ENCODE results near the gene NRXN3.

NRXN3 gene

DNA sequence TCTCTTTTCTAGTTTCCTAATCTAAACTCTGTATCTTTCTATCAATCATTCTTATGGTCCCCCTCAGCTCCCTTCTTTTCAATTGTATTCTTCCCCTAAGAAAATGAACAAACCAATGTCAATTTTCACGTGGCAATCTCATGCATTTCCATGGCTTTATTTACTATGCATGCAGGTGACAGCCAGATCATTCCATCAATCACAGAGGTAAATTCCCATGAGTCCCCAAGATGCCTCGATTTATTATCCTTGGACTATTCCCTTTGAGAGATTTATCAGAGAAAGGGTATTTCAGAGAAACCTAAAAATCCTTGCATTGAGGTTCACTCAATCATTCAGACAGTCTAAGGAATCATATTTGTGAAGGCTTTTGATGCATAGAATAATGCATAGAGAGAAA lies 1739.9 kb downstream of the NRXN3 start:
- TF ChIP-seq, protein P1, sequence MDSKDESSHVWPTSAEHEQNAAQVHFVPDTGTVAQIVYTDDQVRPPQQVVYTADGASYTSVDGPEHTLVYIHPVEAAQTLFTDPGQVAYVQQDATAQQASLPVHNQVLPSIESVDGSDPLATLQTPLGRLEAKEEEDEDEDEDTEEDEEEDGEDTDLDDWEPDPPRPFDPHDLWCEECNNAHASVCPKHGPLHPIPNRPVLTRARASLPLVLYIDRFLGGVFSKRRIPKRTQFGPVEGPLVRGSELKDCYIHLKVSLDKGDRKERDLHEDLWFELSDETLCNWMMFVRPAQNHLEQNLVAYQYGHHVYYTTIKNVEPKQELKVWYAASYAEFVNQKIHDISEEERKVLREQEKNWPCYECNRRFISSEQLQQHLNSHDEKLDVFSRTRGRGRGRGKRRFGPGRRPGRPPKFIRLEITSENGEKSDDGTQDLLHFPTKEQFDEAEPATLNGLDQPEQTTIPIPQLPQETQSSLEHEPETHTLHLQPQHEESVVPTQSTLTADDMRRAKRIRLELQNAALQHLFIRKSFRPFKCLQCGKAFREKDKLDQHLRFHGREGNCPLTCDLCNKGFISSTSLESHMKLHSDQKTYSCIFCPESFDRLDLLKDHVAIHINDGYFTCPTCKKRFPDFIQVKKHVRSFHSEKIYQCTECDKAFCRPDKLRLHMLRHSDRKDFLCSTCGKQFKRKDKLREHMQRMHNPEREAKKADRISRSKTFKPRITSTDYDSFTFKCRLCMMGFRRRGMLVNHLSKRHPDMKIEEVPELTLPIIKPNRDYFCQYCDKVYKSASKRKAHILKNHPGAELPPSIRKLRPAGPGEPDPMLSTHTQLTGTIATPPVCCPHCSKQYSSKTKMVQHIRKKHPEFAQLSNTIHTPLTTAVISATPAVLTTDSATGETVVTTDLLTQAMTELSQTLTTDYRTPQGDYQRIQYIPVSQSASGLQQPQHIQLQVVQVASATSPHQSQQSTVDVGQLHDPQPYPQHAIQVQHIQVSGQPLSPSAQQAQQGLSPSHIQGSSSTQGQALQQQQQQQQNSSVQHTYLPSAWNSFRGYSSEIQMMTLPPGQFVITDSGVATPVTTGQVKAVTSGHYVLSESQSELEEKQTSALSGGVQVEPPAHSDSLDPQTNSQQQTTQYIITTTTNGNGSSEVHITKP (tag by site-specific recombination; IDR thresholded peaks at IDR 0.05), result no peak
- no peak for TF ChIP-seq ZNF792 (tag by site-specific recombination; IDR thresholded peaks at IDR 0.05)
- TF ChIP-seq, protein P2, sequence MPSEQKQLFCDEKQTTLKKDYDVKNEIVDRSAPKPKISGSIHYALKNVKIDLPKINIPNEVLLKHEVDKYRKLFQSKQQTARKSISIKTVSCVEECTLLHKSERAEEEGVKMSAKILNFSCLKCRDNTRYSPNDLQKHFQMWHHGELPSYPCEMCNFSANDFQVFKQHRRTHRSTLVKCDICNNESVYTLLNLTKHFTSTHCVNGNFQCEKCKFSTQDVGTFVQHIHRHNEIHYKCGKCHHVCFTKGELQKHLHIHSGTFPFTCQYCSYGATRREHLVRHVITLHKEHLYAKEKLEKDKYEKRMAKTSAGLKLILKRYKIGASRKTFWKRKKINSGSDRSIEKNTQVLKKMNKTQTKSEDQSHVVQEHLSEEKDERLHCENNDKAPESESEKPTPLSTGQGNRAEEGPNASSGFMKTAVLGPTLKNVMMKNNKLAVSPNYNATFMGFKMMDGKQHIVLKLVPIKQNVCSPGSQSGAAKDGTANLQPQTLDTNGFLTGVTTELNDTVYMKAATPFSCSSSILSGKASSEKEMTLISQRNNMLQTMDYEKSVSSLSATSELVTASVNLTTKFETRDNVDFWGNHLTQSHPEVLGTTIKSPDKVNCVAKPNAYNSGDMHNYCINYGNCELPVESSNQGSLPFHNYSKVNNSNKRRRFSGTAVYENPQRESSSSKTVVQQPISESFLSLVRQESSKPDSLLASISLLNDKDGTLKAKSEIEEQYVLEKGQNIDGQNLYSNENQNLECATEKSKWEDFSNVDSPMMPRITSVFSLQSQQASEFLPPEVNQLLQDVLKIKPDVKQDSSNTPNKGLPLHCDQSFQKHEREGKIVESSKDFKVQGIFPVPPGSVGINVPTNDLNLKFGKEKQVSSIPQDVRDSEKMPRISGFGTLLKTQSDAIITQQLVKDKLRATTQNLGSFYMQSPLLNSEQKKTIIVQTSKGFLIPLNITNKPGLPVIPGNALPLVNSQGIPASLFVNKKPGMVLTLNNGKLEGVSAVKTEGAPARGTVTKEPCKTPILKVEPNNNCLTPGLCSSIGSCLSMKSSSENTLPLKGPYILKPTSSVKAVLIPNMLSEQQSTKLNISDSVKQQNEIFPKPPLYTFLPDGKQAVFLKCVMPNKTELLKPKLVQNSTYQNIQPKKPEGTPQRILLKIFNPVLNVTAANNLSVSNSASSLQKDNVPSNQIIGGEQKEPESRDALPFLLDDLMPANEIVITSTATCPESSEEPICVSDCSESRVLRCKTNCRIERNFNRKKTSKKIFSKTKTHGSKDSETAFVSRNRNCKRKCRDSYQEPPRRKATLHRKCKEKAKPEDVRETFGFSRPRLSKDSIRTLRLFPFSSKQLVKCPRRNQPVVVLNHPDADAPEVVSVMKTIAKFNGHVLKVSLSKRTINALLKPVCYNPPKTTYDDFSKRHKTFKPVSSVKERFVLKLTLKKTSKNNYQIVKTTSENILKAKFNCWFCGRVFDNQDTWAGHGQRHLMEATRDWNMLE (tag by site-specific recombination; conservative IDR thresholded peaks at IDR 0.05; ENCODE audit: low read depth), result no peak
- no peak for TF ChIP-seq ZNF223 (tag by site-specific recombination; IDR thresholded peaks at IDR 0.05)
- no peak for TF ChIP-seq ZNF785 (tag by site-specific recombination; IDR thresholded peaks at IDR 0.05)
- Histone ChIP-seq H3K27ac (ENCODE audit: extremely low read depth, low read depth, low read length) (no peak overlapping the region), H3K4me1 (ENCODE audit: control insufficient read depth, insufficient read depth, low read length) (no peaks in the 10 kb centered on the region), H3K36me3 (ENCODE audit: control insufficient read depth in 2 of 2, insufficient read depth in 1 of 2, low read length in 2 of 2) (no peaks in the 10 kb centered on the region), H3K9me3 (ENCODE audit: control insufficient read depth, insufficient read depth, low read depth, low read length) (no peaks in the 10 kb centered on the region), H3K4me3 (ENCODE audit: low read depth, low read length) (no peak overlapping the region)
- POLR2A ChIA-PET, result no interaction called here
- CTCF ChIA-PET, result no interaction called here

GRCh38 chr14:79911744-79912143 lies 1741.6 kb downstream of the NRXN3 start:
- Histone ChIP-seq H3K27ac (ENCODE audit: extremely low read depth, low read depth, low read length) (no peak overlapping the region), H3K36me3 (ENCODE audit: control insufficient read depth in 2 of 2, insufficient read depth in 1 of 2, low read length in 2 of 2) (no peaks in the 10 kb centered on the region), H3K9me3 (ENCODE audit: control insufficient read depth, insufficient read depth, low read depth, low read length) (no peaks in the 10 kb centered on the region), H3K4me3 (ENCODE audit: low read depth, low read length) (no peak overlapping the region), H3K4me1 (ENCODE audit: control insufficient read depth, insufficient read depth, low read length) (no peaks in the 10 kb centered on the region)
- ChIA-PET POLR2A (no interaction called here), CTCF (interaction anchor here (0.7 kb wide), 1 partner anchor 17 kb away, joined by 4 read pairs; no protein-coding TSS in a partner anchor)
- TF ChIP-seq ZNF426 (tag by site-specific recombination; IDR thresholded peaks at IDR 0.05) (no peak), ZFHX2 (tag by site-specific recombination; conservative IDR thresholded peaks at IDR 0.05) (no peak), HIC1 (tag by site-specific recombination; IDR thresholded peaks at IDR 0.05) (no peak), ZBTB17 (tag by site-specific recombination; IDR thresholded peaks at IDR 0.05) (no peak), ZNF223 (tag by site-specific recombination; IDR thresholded peaks at IDR 0.05) (no peak), ZNF214 (tag by site-specific recombination; IDR thresholded peaks at IDR 0.05; ENCODE audit: borderline replicate concordance) (no peak), KLF7 (tag by site-specific recombination; IDR thresholded peaks at IDR 0.05; ENCODE audit: borderline replicate concordance) (no peak), YY2 (tag by site-specific recombination; IDR thresholded peaks at IDR 0.05) (no peak)
- TF ChIP-seq, protein P3, sequence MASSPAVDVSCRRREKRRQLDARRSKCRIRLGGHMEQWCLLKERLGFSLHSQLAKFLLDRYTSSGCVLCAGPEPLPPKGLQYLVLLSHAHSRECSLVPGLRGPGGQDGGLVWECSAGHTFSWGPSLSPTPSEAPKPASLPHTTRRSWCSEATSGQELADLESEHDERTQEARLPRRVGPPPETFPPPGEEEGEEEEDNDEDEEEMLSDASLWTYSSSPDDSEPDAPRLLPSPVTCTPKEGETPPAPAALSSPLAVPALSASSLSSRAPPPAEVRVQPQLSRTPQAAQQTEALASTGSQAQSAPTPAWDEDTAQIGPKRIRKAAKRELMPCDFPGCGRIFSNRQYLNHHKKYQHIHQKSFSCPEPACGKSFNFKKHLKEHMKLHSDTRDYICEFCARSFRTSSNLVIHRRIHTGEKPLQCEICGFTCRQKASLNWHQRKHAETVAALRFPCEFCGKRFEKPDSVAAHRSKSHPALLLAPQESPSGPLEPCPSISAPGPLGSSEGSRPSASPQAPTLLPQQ (tag by site-specific recombination; IDR thresholded peaks at IDR 0.05), result no peak
- TF ChIP-seq, protein P4, sequence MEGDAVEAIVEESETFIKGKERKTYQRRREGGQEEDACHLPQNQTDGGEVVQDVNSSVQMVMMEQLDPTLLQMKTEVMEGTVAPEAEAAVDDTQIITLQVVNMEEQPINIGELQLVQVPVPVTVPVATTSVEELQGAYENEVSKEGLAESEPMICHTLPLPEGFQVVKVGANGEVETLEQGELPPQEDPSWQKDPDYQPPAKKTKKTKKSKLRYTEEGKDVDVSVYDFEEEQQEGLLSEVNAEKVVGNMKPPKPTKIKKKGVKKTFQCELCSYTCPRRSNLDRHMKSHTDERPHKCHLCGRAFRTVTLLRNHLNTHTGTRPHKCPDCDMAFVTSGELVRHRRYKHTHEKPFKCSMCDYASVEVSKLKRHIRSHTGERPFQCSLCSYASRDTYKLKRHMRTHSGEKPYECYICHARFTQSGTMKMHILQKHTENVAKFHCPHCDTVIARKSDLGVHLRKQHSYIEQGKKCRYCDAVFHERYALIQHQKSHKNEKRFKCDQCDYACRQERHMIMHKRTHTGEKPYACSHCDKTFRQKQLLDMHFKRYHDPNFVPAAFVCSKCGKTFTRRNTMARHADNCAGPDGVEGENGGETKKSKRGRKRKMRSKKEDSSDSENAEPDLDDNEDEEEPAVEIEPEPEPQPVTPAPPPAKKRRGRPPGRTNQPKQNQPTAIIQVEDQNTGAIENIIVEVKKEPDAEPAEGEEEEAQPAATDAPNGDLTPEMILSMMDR (tag by site-specific recombination; IDR thresholded peaks at IDR 0.05), result no peak
- TF ChIP-seq, protein P5, sequence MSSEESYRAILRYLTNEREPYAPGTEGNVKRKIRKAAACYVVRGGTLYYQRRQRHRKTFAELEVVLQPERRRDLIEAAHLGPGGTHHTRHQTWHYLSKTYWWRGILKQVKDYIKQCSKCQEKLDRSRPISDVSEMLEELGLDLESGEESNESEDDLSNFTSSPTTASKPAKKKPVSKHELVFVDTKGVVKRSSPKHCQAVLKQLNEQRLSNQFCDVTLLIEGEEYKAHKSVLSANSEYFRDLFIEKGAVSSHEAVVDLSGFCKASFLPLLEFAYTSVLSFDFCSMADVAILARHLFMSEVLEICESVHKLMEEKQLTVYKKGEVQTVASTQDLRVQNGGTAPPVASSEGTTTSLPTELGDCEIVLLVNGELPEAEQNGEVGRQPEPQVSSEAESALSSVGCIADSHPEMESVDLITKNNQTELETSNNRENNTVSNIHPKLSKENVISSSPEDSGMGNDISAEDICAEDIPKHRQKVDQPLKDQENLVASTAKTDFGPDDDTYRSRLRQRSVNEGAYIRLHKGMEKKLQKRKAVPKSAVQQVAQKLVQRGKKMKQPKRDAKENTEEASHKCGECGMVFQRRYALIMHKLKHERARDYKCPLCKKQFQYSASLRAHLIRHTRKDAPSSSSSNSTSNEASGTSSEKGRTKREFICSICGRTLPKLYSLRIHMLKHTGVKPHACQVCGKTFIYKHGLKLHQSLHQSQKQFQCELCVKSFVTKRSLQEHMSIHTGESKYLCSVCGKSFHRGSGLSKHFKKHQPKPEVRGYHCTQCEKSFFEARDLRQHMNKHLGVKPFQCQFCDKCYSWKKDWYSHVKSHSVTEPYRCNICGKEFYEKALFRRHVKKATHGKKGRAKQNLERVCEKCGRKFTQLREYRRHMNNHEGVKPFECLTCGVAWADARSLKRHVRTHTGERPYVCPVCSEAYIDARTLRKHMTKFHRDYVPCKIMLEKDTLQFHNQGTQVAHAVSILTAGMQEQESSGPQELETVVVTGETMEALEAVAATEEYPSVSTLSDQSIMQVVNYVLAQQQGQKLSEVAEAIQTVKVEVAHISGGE (tag by site-specific recombination; conservative IDR thresholded peaks at IDR 0.05; ENCODE audit: low read depth), result no peak
